ENCODE data around the gene MMP2.

The MMP2 gene

DNA sequence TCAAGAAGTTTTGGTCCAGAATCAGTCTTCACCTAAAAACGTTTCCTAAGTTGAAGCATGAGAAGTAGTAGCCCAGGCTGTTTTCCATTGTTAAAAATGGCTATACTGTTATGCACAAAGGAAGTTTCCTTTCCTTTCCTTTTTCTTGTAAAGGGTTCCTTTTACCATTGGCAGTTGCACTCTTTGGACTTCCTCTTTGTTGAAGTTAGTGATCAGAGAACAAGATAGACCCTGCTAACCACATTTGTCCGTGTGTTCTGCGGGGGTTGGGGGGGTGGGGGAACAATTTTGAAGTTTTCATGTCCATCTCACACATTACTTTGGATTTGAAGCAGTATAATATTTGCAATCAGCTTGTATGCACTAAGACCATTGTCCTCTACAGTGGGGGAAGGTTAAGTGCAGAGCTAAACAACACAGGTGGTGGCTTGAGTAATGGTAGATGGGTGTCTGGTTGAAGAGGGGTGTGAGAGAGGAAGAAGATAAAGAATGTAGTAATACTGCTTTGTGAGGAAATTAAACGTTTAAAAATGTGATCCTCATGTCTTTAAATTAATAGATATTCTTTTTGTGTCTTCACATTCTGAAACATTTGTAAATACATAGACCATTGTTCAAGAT is 31.3 kb downstream of the MMP2 start:
- no peaks in the 10 kb centered on the region for H3K4me1 ChIP-seq (ENCODE audit: control insufficient read depth, insufficient read depth, low read length)
- no peaks in the 10 kb centered on the region for H3K9me3 ChIP-seq (ENCODE audit: control insufficient read depth, low read length)
- WGBS, 2 experiments: 75 to 85% methylated on average over 1 to 4 of the region's 4 CpGs
- H3K4me3 ChIP-seq (ENCODE audit: insufficient read depth, low read depth, low read length): no peak overlapping the region
- H3K36me3 ChIP-seq (ENCODE audit: control insufficient read depth, insufficient read depth, low read length): no peaks in the 10 kb centered on the region
- peaks cover 9% of the 10 kb centered on the region for H3K27me3 ChIP-seq (ENCODE audit: control insufficient read depth, insufficient read depth, low read length, poor library complexity, severe bottlenecking)
- no peak overlapping the region for H3K27ac ChIP-seq (ENCODE audit: insufficient read depth, low read depth, low read length, poor library complexity, severe bottlenecking)

DNA sequence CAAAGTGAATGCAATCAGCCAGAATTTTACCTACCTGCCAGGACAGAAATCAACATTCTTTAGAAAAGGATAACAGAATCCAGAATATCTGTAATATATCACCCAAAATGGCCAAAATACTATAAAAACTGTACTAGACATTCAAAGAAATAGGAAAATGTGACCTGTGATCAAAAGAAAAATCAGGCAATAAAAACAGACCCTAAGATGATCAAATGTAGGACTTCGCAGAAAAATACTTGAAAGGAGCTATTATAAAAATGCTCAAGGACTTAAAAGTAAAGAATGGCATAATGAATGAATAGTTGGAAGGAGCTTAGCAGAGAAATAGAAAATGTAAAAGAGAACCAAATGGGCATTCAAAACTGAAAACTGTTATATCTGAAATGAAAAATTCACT is 33.9 kb downstream of the MMP2 start:
- H3K4me3 ChIP-seq (ENCODE audit: insufficient read depth, low read depth, low read length): no peak overlapping the region
- no peaks in the 10 kb centered on the region for H3K4me1 ChIP-seq (ENCODE audit: control insufficient read depth, insufficient read depth, low read length)
- H3K27me3 ChIP-seq (ENCODE audit: control insufficient read depth, insufficient read depth, low read length, poor library complexity, severe bottlenecking): peaks cover 9% of the 10 kb centered on the region
- no peaks in the 10 kb centered on the region for H3K36me3 ChIP-seq (ENCODE audit: control insufficient read depth, insufficient read depth, low read length)
- no peak overlapping the region for H3K27ac ChIP-seq (ENCODE audit: insufficient read depth, low read depth, low read length, poor library complexity, severe bottlenecking)
- 90 to 96% methylated on average over 1 of the region's 1 CpG for WGBS, 2 experiments
- H3K9me3 ChIP-seq (ENCODE audit: control insufficient read depth, low read length): no peaks in the 10 kb centered on the region

DNA sequence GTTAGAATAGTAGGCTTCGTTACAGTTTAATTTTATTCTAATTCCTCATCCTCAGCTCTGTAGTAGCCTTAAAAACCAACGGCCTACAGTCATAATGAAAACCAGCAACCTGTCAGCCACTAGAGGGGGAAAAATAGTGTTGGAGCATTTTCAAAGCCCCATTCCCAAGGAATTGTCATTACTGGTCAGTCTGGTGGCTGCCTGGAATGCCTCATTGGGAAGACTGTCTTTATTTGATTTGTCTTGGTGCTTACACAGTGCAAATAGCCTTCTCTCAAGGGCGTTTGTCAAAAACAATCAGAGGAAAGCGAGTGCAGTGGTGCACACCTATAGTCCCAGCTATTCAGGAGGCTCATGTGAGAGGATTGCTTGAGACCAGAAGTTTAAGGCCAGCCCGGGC is 34.6 kb downstream of the MMP2 start:
- H3K27ac ChIP-seq (ENCODE audit: insufficient read depth, low read depth, low read length, poor library complexity, severe bottlenecking): no peak overlapping the region

DNA sequence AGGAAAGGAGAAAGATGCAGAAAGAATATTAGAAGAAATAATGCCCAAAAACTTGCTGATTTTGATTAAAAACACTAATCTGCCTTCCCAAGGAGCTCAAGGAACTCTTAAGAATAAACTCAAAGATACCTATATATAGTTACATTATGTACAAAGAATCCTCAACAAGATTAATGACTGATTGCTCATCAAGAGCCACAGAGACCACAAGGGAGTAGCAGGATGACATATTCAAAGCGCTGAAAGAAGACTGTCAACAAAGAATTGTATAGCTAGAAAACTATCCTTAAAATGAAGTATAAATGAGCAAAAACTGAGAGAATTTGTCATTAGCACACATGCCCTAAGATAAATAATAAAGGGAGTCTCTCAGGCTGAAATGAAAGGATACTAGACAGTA is 36.1 kb downstream of the MMP2 start:
- Histone ChIP-seq H3K4me1 (ENCODE audit: control insufficient read depth, insufficient read depth, low read length) (no peaks in the 10 kb centered on the region), H3K36me3 (ENCODE audit: control insufficient read depth, insufficient read depth, low read length) (no peaks in the 10 kb centered on the region), H3K9me3 (ENCODE audit: control insufficient read depth, low read length) (no peaks in the 10 kb centered on the region), H3K27me3 (ENCODE audit: control insufficient read depth, insufficient read depth, low read length, poor library complexity, severe bottlenecking) (peaks cover under 1% of the 10 kb centered on the region), H3K4me3 (ENCODE audit: insufficient read depth, low read depth, low read length) (no peak overlapping the region), H3K27ac (ENCODE audit: insufficient read depth, low read depth, low read length, poor library complexity, severe bottlenecking) (no peak overlapping the region)
- 82 to 100% methylated on average over 1 of the region's 1 CpG for WGBS, 2 experiments

More for the DNA sequence above, 34.6 kb downstream of the MMP2 start:
- H3K4me1 ChIP-seq (ENCODE audit: control insufficient read depth, insufficient read depth, low read length): no peaks in the 10 kb centered on the region
- peaks cover 9% of the 10 kb centered on the region for H3K27me3 ChIP-seq (ENCODE audit: control insufficient read depth, insufficient read depth, low read length, poor library complexity, severe bottlenecking)
- 87 to 97% methylated on average over 4 to 5 of the region's 5 CpGs for WGBS, 2 experiments
- no peak overlapping the region for H3K4me3 ChIP-seq (ENCODE audit: insufficient read depth, low read depth, low read length)
- no peaks in the 10 kb centered on the region for H3K36me3 ChIP-seq (ENCODE audit: control insufficient read depth, insufficient read depth, low read length)
- no peaks in the 10 kb centered on the region for H3K9me3 ChIP-seq (ENCODE audit: control insufficient read depth, low read length)

DNA sequence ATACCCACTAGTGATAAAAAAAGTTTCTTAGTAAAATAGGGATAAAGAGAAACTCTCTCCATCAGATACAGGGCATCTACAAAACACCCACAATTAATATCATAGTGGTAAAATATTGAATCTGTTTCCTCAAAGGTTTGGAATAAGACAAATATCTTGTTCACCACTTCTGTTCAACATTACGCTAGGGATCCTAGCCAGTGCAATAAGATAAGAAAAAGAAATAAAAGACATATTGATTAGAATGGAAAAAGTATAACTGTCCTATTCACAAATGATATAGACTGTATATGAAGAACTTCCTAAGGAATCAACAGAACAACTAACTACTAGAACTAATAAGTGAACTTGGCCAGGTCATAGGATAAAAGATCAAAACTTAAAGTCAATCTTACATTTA is 42.8 kb downstream of the MMP2 start:
- H3K4me3 ChIP-seq (ENCODE audit: insufficient read depth, low read depth, low read length): no peak overlapping the region
- no peaks in the 10 kb centered on the region for H3K36me3 ChIP-seq (ENCODE audit: control insufficient read depth, insufficient read depth, low read length)
- no peaks in the 10 kb centered on the region for H3K27me3 ChIP-seq (ENCODE audit: control insufficient read depth, insufficient read depth, low read length, poor library complexity, severe bottlenecking)
- no peak overlapping the region for H3K27ac ChIP-seq (ENCODE audit: insufficient read depth, low read depth, low read length, poor library complexity, severe bottlenecking)
- no peaks in the 10 kb centered on the region for H3K9me3 ChIP-seq (ENCODE audit: control insufficient read depth, low read length)
- no peaks in the 10 kb centered on the region for H3K4me1 ChIP-seq (ENCODE audit: control insufficient read depth, insufficient read depth, low read length)
- WGBS, 2 experiments: no CpG with 5 or more reads among the region's 1 CpG

DNA sequence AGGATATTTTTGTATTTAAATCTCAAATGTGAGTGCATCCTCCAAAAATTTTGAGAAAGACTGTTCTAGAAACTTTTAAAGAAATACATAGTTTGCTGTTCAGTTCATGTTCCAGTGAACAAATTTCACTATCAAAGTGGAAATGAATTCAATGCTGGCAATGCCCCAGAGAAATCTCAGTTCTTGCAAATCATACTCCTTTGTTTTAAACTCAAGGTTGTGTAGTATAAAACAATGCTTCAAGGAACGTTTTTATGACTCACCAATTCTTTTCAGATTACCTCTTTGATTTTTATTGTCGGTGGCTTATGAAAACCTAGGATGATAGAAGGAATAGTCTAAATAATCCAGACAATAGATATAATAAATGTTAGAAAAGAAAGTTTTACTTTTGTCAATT is 47.4 kb downstream of the MMP2 start:
- Histone ChIP-seq H3K36me3 (ENCODE audit: control insufficient read depth, insufficient read depth, low read length) (no peaks in the 10 kb centered on the region), H3K27me3 (ENCODE audit: control insufficient read depth, insufficient read depth, low read length, poor library complexity, severe bottlenecking) (no peaks in the 10 kb centered on the region), H3K27ac (ENCODE audit: insufficient read depth, low read depth, low read length, poor library complexity, severe bottlenecking) (no peak overlapping the region), H3K9me3 (ENCODE audit: control insufficient read depth, low read length) (no peaks in the 10 kb centered on the region), H3K4me3 (ENCODE audit: insufficient read depth, low read depth, low read length) (no peak overlapping the region), H3K4me1 (ENCODE audit: control insufficient read depth, insufficient read depth, low read length) (no peaks in the 10 kb centered on the region)
- WGBS, 2 experiments: 78% methylated on average over 1 of the region's 2 CpGs; no CpG with 5 or more reads in 1 of the 2 experiments

DNA sequence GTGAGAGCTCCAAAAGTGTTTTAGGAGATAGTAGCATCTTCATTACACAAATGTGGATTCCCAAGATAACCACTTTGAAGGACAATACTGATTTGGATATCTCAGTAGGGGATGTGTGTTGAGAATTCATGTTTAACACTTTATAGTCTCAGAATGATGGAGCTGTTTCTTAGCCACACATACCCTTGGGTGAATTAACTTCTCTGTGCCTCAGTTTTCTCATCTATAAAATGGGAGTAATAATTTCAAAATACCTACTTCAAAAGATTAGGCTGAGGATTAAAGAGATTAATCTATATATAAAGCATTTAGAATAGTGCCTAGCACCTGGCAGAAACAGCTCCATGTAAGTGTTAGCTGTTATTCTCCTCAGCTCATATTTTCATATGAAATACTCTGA is 48.9 kb downstream of the MMP2 start:
- Histone ChIP-seq H3K4me1 (ENCODE audit: control insufficient read depth, insufficient read depth, low read length) (no peaks in the 10 kb centered on the region), H3K4me3 (ENCODE audit: insufficient read depth, low read depth, low read length) (no peak overlapping the region)

DNA sequence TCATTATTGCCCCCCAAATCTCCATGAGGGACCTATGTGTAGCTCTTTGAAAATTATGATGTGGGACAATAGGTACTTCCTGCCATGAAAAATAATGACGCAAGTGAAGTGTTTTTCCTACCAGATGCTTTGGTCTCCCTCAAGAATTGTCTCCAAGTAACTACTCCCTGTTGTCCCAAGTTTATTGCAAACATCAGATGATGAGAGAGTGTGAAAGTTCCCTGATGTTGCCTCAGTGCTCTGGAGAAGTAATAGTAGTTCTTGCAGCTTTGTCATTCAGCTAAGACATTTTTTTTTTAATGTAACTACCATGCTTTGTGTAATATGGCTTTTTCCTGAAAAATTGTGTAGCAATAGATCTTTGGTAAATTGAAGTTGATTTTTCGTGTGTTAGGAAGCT is 50.0 kb downstream of the MMP2 start:
- Histone ChIP-seq H3K4me1 (ENCODE audit: control insufficient read depth, insufficient read depth, low read length) (no peaks in the 10 kb centered on the region), H3K36me3 (ENCODE audit: control insufficient read depth, insufficient read depth, low read length) (no peaks in the 10 kb centered on the region), H3K27me3 (ENCODE audit: control insufficient read depth, insufficient read depth, low read length, poor library complexity, severe bottlenecking) (no peaks in the 10 kb centered on the region), H3K27ac (ENCODE audit: insufficient read depth, low read depth, low read length, poor library complexity, severe bottlenecking) (no peak overlapping the region), H3K9me3 (ENCODE audit: control insufficient read depth, low read length) (no peaks in the 10 kb centered on the region), H3K4me3 (ENCODE audit: insufficient read depth, low read depth, low read length) (no peak overlapping the region)
- WGBS, 2 experiments: 85 to 87% methylated on average over 2 of the region's 2 CpGs

More for the DNA sequence above, 48.9 kb downstream of the MMP2 start:
- Histone ChIP-seq H3K27ac (ENCODE audit: insufficient read depth, low read depth, low read length, poor library complexity, severe bottlenecking) (no peak overlapping the region), H3K27me3 (ENCODE audit: control insufficient read depth, insufficient read depth, low read length, poor library complexity, severe bottlenecking) (no peaks in the 10 kb centered on the region), H3K36me3 (ENCODE audit: control insufficient read depth, insufficient read depth, low read length) (no peaks in the 10 kb centered on the region), H3K9me3 (ENCODE audit: control insufficient read depth, low read length) (no peaks in the 10 kb centered on the region)

DNA sequence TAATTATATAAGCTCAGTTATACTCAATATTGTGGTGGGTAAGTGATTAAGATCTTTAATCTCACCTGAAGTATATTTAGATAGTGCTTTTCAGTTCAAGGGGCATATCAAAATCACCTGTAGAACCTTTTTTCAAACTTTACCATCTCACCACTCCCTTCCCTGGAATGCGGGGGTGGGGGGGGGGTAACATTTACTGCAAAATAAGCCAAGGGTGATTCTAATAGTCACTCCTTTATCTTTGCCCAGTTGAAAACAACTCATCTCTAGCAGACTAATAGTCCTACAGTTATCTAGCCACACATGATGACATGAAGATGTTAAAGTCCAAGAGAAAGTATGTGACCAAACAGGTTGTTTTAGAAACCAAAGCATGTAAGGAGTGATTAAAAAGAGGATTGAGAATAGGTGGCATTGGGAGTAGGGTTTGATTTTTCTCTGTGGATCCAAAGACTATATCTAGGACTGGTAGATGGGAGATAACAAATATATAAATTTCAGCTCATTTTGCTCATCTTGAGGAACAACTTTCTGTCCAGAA is 51.4 kb downstream of the MMP2 start:
- no peaks in the 10 kb centered on the region for H3K27me3 ChIP-seq (ENCODE audit: control insufficient read depth, insufficient read depth, low read length, poor library complexity, severe bottlenecking)
- H3K27ac ChIP-seq (ENCODE audit: insufficient read depth, low read depth, low read length, poor library complexity, severe bottlenecking): no peak overlapping the region
- H3K4me3 ChIP-seq (ENCODE audit: insufficient read depth, low read depth, low read length): no peak overlapping the region
- no peaks in the 10 kb centered on the region for H3K9me3 ChIP-seq (ENCODE audit: control insufficient read depth, low read length)
- 100% methylated on average over 1 of the region's 1 CpG; no CpG with 5 or more reads in 1 of the 2 experiments for WGBS, 2 experiments
- H3K36me3 ChIP-seq (ENCODE audit: control insufficient read depth, insufficient read depth, low read length): no peaks in the 10 kb centered on the region
- no peaks in the 10 kb centered on the region for H3K4me1 ChIP-seq (ENCODE audit: control insufficient read depth, insufficient read depth, low read length)

DNA sequence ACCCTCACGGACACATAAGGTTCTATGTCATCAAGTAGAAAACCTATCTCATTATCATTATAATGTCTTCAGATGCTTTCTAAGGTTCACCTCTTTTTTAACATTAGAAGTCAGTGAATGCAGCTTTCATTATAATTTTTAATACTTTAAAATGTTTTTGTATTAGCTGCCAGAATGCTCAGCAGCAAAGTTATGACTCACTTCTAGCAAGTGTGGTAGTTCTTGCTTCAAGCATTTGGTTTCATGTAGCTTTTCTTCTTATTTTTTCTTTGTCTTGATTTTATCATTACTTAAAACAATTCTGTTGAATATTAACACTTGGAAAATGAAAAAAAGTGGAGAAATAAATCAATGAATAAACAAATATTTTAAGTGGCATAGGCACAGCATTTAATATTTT is 53.2 kb downstream of the MMP2 start:
- no peaks in the 10 kb centered on the region for H3K27me3 ChIP-seq (ENCODE audit: control insufficient read depth, insufficient read depth, low read length, poor library complexity, severe bottlenecking)
- 86% methylated on average over 1 of the region's 1 CpG; no CpG with 5 or more reads in 1 of the 2 experiments for WGBS, 2 experiments

More for the DNA sequence above, 53.2 kb downstream of the MMP2 start:
- no peaks in the 10 kb centered on the region for H3K36me3 ChIP-seq (ENCODE audit: control insufficient read depth, insufficient read depth, low read length)
- H3K27ac ChIP-seq (ENCODE audit: insufficient read depth, low read depth, low read length, poor library complexity, severe bottlenecking): no peak overlapping the region
- no peaks in the 10 kb centered on the region for H3K9me3 ChIP-seq (ENCODE audit: control insufficient read depth, low read length)
- no peaks in the 10 kb centered on the region for H3K4me1 ChIP-seq (ENCODE audit: control insufficient read depth, insufficient read depth, low read length)
- H3K4me3 ChIP-seq (ENCODE audit: insufficient read depth, low read depth, low read length): no peak overlapping the region
